Head of caudate nucleus (tissue), 42 donors: Measurements from ENCODE around the gene TBC1D21.
A peak's percentile ranks its signal among the peaks of the same experiment; 100 is the strongest.

Experiments
- DNase-seq, 42 donors: peaks; one replicate each; pipeline versions ENCODE4 v3.0.0 to v3.0.0-alpha.2; 2020 to 2021; ENCODE audit warnings: mixed read lengths in 7 of 42
- intact Hi-C: fragments of 100-400 bp; cut with DNase I; formaldehyde crosslinking; loops from one replicate; pipeline ENCODE4 v1.15.0; 2022

TBC1D21 gene

GRCh38 chr15:73873456-73873855 is at the start of gene TBC1D21:
TBC1D21 (plus strand) TSS chr15:73873564; CDS start chr15:73873710, 146 bp downstream.
- DNase-seq = no peak
- intact Hi-C loops = no loop called here

GRCh38 chr15:73826711-73827251 is 46.6 kb upstream of the TBC1D21 start:
- no peak for DNase-seq
- intact Hi-C loops = no loop called here

GRCh38 chr15:73829523-73829922 is 43.8 kb upstream of the TBC1D21 start:
- intact Hi-C loops = no loop called here
- no peak for DNase-seq

- intact Hi-C loops = no loop called here
- DNase-seq = no peak
Measured at GRCh38 chr15:73832657-73833056, 40.7 kb upstream of the TBC1D21 start.

GRCh38 chr15:73836845-73837244 is 36.5 kb upstream of the TBC1D21 start:
- intact Hi-C loops = no loop called here
- DNase-seq = no peak

GRCh38 chr15:73838831-73839426 is 34.4 kb upstream of the TBC1D21 start:
- peak; percentile 21 to 88 (median 68) for DNase-seq
- intact Hi-C loops = no loop called here

GRCh38 chr15:73839699-73840377 is 33.5 kb upstream of the TBC1D21 start:
- intact Hi-C loops = no loop called here
- DNase-seq = no peak

- intact Hi-C loops = no loop called here
- DNase-seq = no peak
Measured at GRCh38 chr15:73840771-73841170, 32.6 kb upstream of the TBC1D21 start.

- no peak for DNase-seq
- intact Hi-C loops = no loop called here
Measured at GRCh38 chr15:73841756-73842725, 31.3 kb upstream of the TBC1D21 start.

- DNase-seq = no peak
- intact Hi-C loops = no loop called here
Measured at GRCh38 chr15:73843787-73844186, 29.6 kb upstream of the TBC1D21 start.

- intact Hi-C loops = no loop called here
- DNase-seq = no peak
Measured at GRCh38 chr15:73844356-73844755, 29.0 kb upstream of the TBC1D21 start.

GRCh38 chr15:73845507-73845906 is 27.9 kb upstream of the TBC1D21 start:
- no peak for DNase-seq
- intact Hi-C loops = no loop called here

GRCh38 chr15:73845907-73846306 is 27.5 kb upstream of the TBC1D21 start:
- intact Hi-C loops = no loop called here

GRCh38 chr15:73849641-73850040 is 23.7 kb upstream of the TBC1D21 start:
- peak in 1 of 42 donors; percentile 8 for DNase-seq
- intact Hi-C loops = no loop called here

More at GRCh38 chr15:73845907-73846306, 27.5 kb upstream of the TBC1D21 start:
- no peak for DNase-seq

- no peak for DNase-seq
- intact Hi-C loops = no loop called here
Measured at GRCh38 chr15:73850228-73850627, 23.1 kb upstream of the TBC1D21 start.

GRCh38 chr15:73851689-73852088 is 21.7 kb upstream of the TBC1D21 start:
- intact Hi-C loops = no loop called here
- DNase-seq = peak in 2 of 42 donors; percentile 11 to 49

- intact Hi-C loops = no loop called here
- DNase-seq = no peak
Measured at GRCh38 chr15:73852507-73852906, 20.9 kb upstream of the TBC1D21 start.

GRCh38 chr15:73854265-73854664 is 19.1 kb upstream of the TBC1D21 start:
- intact Hi-C loops = no loop called here
- no peak for DNase-seq

- intact Hi-C loops = no loop called here
- peak in 7 of 42 donors; percentile 5 to 43 (median 28) for DNase-seq
Measured at GRCh38 chr15:73856458-73857192, 16.7 kb upstream of the TBC1D21 start.
